HepG2 (cell line): ENCODE results near the gene DCAF16. TPM values are rescaled to one million over a fixed set of nuclear protein-coding genes. Genes with fewer than 3 reads are reported as not detected.
A peak's percentile ranks its signal among the peaks of the same experiment; 100 is the strongest.

Experiments used
- ATAC-seq: fragments of 200-7000 bp; cut with Tn5 transposase; 3 replicates; pipeline ENCODE4 v1.9.1; 2020; ENCODE audit warnings: mild to moderate bottlenecking, moderate library complexity
- BruUV-seq: library from RNA; stranded (reverse); fragments of 400-500 nt; replicated peaks from 2 replicates; lab custom pipeline; 2021; lab: Mats Ljungman, UMichigan
- CTCF ChIA-PET: fragments of 300-600 bp; formaldehyde crosslinking; extraction: SDS; loops from one replicate; lab custom pipeline; 2021; ENCODE audit warnings: low total read pairs, inconsistent platforms, low intra/inter-chr PET ratio; lab: Yijun Ruan, JAX
- POLR2A ChIA-PET: fragments of 350-600 bp; sonication (Branson Sonifier 250); formaldehyde crosslinking; loops from one replicate; lab custom pipeline; 2020; ENCODE audit warnings: antibody characterized with exemption, inconsistent platforms; lab: Yijun Ruan, JAX
- DNase-seq: peaks from one replicate; pipeline ENCODE4 v3.0.0-alpha.2; 2015; ENCODE audit warnings: low spot score
- FAIRE-seq: peaks from 3 replicates; lab custom pipeline; 2011; peaks lifted over from hg19 to GRCh38; lab: Jason Lieb, UNC
- H2AFZ ChIP-seq: one replicate; pipeline ENCODE4 v1.6.1; 2011; ENCODE audit warnings: low read length, inconsistent platforms
- H3K27ac ChIP-seq: fragments of 300-600 bp; 3 replicates; pipeline ENCODE4 v1.8.0; 2011; ENCODE audit warnings: mixed run types, mild to moderate bottlenecking, mixed read lengths, low read length, inconsistent platforms; ENCODE audit not compliant: insufficient read depth; ENCODE audit errors: extremely low read length
- H3K27me3 ChIP-seq, 2 experiments: fragments of 200-600 bp in 1 of 2; 2 replicates in 1 of 2; 3 replicates in 1 of 2; pipeline versions ENCODE4 v1.6.0 to v1.8.0; 2011; ENCODE audit warnings: low read length in 2 of 2, mild to moderate bottlenecking in 2 of 2, moderate library complexity in 2 of 2, inconsistent platforms in 1 of 2; ENCODE audit not compliant: insufficient read depth in 2 of 2, control insufficient read depth in 1 of 2
- H3K36me3 ChIP-seq, 2 experiments: fragments of 200-600 bp in 1 of 2; replicated peaks in 1 of 2; 2 replicates in 1 of 2; 3 replicates in 1 of 2; pipeline versions ENCODE4 v1.5.1 to v1.8.0; 2011; ENCODE audit warnings: low read length in 2 of 2, inconsistent platforms in 1 of 2; ENCODE audit not compliant: insufficient read depth in 2 of 2, control insufficient read depth in 1 of 2
- H3K4me1 ChIP-seq: 2 replicates; pipeline ENCODE4 v1.5.1; 2012; ENCODE audit warnings: low read length, inconsistent platforms; ENCODE audit not compliant: insufficient read depth
- H3K4me2 ChIP-seq: 2 replicates; pipeline ENCODE4 v1.6.0; 2011; ENCODE audit warnings: low read depth, low read length, inconsistent platforms
- H3K4me3 ChIP-seq, 3 experiments: fragments of 200-600 bp in 1 of 3; sonication (generic), shearing (Covaris generic) in 1 of 3; replicated peaks in 1 of 3; 2 replicates each; pipeline ENCODE4 v1.5.1; 2011 to 2016; ENCODE audit warnings: low read length in 3 of 3, inconsistent platforms in 2 of 3, low read depth in 2 of 3, mild to moderate bottlenecking in 2 of 3, control low read depth in 1 of 3, mixed read lengths in 1 of 3; ENCODE audit not compliant: insufficient read depth in 1 of 3
- H3K79me2 ChIP-seq: one replicate; pipeline ENCODE4 v1.6.1; 2011; ENCODE audit warnings: low read length, inconsistent platforms; ENCODE audit not compliant: insufficient read depth
- H3K9ac ChIP-seq: 2 replicates; pipeline ENCODE4 v1.6.0; 2011; ENCODE audit warnings: mild to moderate bottlenecking, low read depth, low read length, inconsistent platforms; ENCODE audit not compliant: insufficient read depth
- H3K9me3 ChIP-seq: 2 replicates; pipeline ENCODE4 v1.5.1; 2012; ENCODE audit warnings: mild to moderate bottlenecking, low read length
- H4K20me1 ChIP-seq: 2 replicates; pipeline ENCODE4 v1.6.0; 2011; ENCODE audit warnings: inconsistent platforms, mild to moderate bottlenecking, low read length, moderate library complexity; ENCODE audit not compliant: insufficient read depth
- MZF1 ChIP-seq: sonication (generic); formaldehyde crosslinking; IDR thresholded peaks from 2 replicates; pipeline ENCODE4 v1.8.1; 2023; ENCODE audit warnings: mild to moderate bottlenecking, missing genetic modification reagents, borderline replicate concordance
- TCF7L2 ChIP-seq: IDR thresholded peaks from 2 replicates; pipeline ENCODE4 v1.6.1; 2011; ENCODE audit warnings: mild to moderate bottlenecking, low read depth, low read length, moderate library complexity
- ZNF569 ChIP-seq: sonication (generic); formaldehyde crosslinking; IDR thresholded peaks from 2 replicates; pipeline ENCODE4 v1.5.0; 2020; ENCODE audit warnings: mild to moderate bottlenecking, missing genetic modification reagents, moderate library complexity, borderline replicate concordance
- ZNF607 ChIP-seq: sonication (generic); formaldehyde crosslinking; IDR thresholded peaks from 2 replicates; pipeline ENCODE4 v1.5.1; 2020; ENCODE audit warnings: missing genetic modification reagents, mild to moderate bottlenecking, borderline replicate concordance
- ZNF724P ChIP-seq: sonication (generic); formaldehyde crosslinking; IDR thresholded peaks from 2 replicates; pipeline ENCODE4 v1.8.0; 2022; ENCODE audit warnings: missing genetic modification reagents, borderline replicate concordance
- ZNF850 ChIP-seq: sonication (generic); formaldehyde crosslinking; conservative IDR thresholded peaks from 2 replicates; pipeline ENCODE4 v1.9.0; 2021; ENCODE audit warnings: mild to moderate bottlenecking, missing genetic modification reagents
- WGBS: methylation state at CpG from one replicate; pipeline ENCODE4 v1.1.6; 2017; ENCODE audit warnings: low lambda C conversion rate; 5-methylcytosine and 5-hydroxymethylcytosine counted together
- in situ Hi-C: cut with HindIII; loops from 2 replicates; pipeline ENCODE4 v1.10.0; 2017; ENCODE audit warnings: low pct_unique_long_range_greater_than_20kb; ENCODE audit not compliant: extremely low pct_ligation_motif_present
- intact Hi-C: fragments of 100-400 bp; cut with micrococcal nuclease; formaldehyde crosslinking; loops from one replicate; pipeline ENCODE4 v1.10.0; 2022; ENCODE audit not compliant: unreplicated experiment
- polyA plus RNA-seq, 8 experiments: library from polyadenylated mRNA; depleted of rRNA in 3 of 8; stranded (reverse) in 7 of 8; unstranded in 1 of 8; fragments of >200 nt; fragmentation: Illumina TruSeq in 4 of 8; extraction: Trizol in 4 of 8; gene quantifications; 2 replicates each; pipeline versions ENCODE4 v1.2.1 to v1.2.3, GENCODE V29; 2011 to 2016; ENCODE audit warnings: low read depth in 4 of 8, missing spikeins in 1 of 8, mixed read lengths in 1 of 8; ENCODE audit not compliant: insufficient read depth in 1 of 8
- total RNA-seq, 5 experiments: library from RNA; depleted of rRNA; stranded (reverse); fragments of >200 nt; fragmentation: Illumina TruSeq; extraction: Trizol; gene quantifications; 2 replicates each; pipeline ENCODE4 v1.2.3, GENCODE V29; 2016; ENCODE audit warnings: low read depth in 1 of 5

DCAF16 gene
- total and polyA plus RNA-seq, 2 of the 13 experiments (the other 11 are each of a cell fraction or from before 2014, with no cell fraction given), result 37.5 to 41.9 TPM

DNA sequence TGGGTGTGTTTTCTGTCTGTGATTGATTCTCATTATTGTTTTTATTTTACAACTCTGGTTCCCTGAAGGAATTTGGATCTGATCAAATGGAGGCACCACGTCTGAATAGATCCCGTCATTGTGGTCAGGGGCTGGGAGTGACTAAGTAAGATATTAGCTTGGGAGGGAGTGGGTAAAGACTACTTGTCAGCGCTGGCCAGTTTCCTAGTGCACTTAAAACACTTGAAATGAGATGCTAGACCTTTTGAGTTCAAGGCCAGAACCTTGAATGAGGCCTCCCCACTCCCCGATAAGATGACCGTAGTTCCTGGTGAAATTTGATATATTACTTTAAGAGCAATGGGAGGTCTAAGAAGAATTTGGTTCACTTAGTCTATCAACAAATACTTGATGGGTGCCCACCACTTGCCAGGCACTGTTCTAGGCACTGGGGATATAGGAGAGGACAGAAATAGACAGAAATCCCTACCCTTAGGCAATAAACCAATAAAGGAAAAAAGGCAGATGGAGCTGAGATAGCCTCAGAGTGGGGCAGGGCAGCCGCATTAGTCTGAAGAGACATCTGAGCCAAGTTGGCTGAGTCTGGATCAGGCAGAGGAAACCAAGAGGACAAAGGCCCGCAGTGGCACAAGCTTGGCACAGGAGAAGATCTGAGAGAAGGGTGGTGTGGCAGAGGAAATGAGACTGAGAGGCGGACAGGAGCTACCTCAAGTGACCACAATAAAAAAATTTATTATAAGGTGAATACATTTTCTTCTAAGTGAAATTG lies 41.0 kb downstream of the DCAF16 start:
- Histone ChIP-seq H2AFZ (no peak overlapping the region), H3K4me1 (peaks cover 12% of the 10 kb centered on the region; the same call in 1 of the 2 replicates), H3K4me2 (no peak overlapping the region), H4K20me1 (no peaks in the 10 kb centered on the region), H3K9me3 (no peaks in the 10 kb centered on the region), H3K27me3 (no peaks in the 10 kb centered on the region; a peak in 1 of 5 replicates), H3K4me3 (no peak overlapping the region), H3K79me2 (no peaks in the 10 kb centered on the region), H3K27ac (no peak overlapping the region), H3K9ac (no peak overlapping the region), H3K36me3 (no peaks in the 10 kb centered on the region)
- intact Hi-C loops, result no loop called here
- ATAC-seq (no peak), DNase-seq (no peak), FAIRE-seq (no peak)
- BruUV-seq, result no TSS peak
- TF ChIP-seq ZNF569 (CRISPR knock-in tag) (no peak), ZNF724P (CRISPR knock-in tag) (no peak), TCF7L2 (no peak), MZF1 (no peak)
- in situ Hi-C loops, result no loop called here
- CTCF ChIA-PET, result no interaction called here
- POLR2A ChIA-PET, result no interaction called here
- 13% methylated on average over 8 of the region's 8 CpGs for WGBS

DNA sequence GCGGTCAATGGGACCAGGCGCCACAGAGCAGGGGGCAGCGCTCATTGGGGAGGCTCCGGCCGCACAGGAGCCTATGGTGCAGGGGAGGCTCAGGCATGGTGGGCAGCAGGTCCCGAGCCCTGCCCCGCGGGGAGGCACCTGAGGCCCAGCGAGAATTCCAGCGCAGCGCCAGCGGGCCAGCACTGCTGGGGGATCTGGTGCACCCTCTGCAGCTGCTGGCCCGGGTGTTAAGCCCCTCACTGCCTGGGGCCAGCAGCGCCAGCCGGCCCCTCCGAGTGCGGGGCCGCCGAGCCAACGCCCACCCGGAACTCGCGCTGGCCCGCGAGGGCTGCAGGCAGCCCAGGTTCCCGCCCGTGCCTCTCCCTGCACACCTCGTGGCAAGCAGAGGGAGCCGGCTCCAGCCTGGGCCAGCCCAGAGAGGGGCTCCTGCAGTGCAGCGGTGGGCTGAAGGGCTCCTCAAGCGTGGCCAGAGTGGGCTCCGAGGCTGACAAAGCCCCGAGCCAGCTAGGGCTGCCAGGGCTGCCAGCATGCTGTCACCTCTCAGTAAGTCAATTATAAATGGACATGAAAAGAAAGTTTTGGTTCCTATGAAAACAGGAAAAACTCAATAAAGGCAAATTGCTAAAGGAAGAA lies 43.6 kb downstream of the DCAF16 start:
- intact Hi-C loops (no loop called here), in situ Hi-C loops (no loop called here)
- Histone ChIP-seq H3K9ac (no peak overlapping the region), H3K36me3 (no peaks in the 10 kb centered on the region), H3K9me3 (no peaks in the 10 kb centered on the region), H2AFZ (no peak overlapping the region), H3K27ac (no peak overlapping the region), H3K4me3 (no peak overlapping the region), H3K79me2 (no peaks in the 10 kb centered on the region), H3K4me2 (peak overlapping the region; percentile 7; the same call in 1 of the 2 replicates)
- POLR2A ChIA-PET, result no interaction called here
- DNase-seq (no peak), FAIRE-seq (no peak)
- WGBS, result 72% methylated on average over 17 of the region's 33 CpGs
- TF ChIP-seq ZNF850 (CRISPR knock-in tag), result peak; percentile 95
- no peak for TF ChIP-seq ZNF607
- TF ChIP-seq, all 625 proteins: peak for 1
- BruUV-seq, result no TSS peak
- Histone ChIP-seq H3K4me1 (peaks cover 12% of the 10 kb centered on the region; the same call in 1 of the 2 replicates), H4K20me1 (no peaks in the 10 kb centered on the region), H3K27me3 (no peaks in the 10 kb centered on the region; a peak in 1 of 5 replicates)
- CTCF ChIA-PET, result no interaction called here
- ATAC-seq, result no peak
